VCaP (cell line): ENCODE data around the gene NIN.

ENCODE experiments used
- H3K27ac ChIP-seq: fragments of 450-650 bp; 2 replicates; pipeline ENCODE4 v1.5.1; 2017
- CTCF ChIP-seq: fragments of 450-650 bp; conservative IDR thresholded peaks from 2 replicates; pipeline ENCODE4 v1.5.1; 2017; ENCODE audit warnings: mild to moderate bottlenecking, moderate library complexity

Gene NIN

DNA sequence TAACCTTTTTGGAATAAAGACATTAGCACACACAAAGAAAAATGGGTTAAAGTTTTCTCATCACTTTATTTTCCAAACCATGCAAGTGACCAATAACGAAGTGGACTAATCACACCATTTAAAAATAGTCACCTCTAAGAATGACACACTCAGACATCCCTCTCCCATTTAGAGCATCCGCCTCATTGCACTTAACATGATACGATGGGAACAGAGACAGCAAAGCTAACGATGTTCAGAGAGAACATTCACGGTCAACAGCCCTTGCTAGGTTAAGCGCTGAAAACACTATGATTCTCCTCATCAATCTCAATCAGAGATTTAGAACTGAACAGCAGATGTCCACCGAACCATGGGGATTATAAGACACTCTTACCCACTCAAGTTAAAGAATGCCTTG, 35.8 kb downstream of the NIN start:
- H3K27ac ChIP-seq: no peak overlapping the region
- no peak for TF ChIP-seq CTCF

- H3K27ac ChIP-seq: no peak overlapping the region
- TF ChIP-seq CTCF: no peak
Observed at GRCh38 chr14:50794068-50794645, 36.8 kb downstream of the NIN start.

GRCh38 chr14:50792634-50793068, 38.3 kb downstream of the NIN start:
- no peak for TF ChIP-seq CTCF
- H3K27ac ChIP-seq: no peak overlapping the region

GRCh38 chr14:50792051-50792477, 38.9 kb downstream of the NIN start:
- no peak overlapping the region for H3K27ac ChIP-seq
- TF ChIP-seq CTCF: no peak

DNA sequence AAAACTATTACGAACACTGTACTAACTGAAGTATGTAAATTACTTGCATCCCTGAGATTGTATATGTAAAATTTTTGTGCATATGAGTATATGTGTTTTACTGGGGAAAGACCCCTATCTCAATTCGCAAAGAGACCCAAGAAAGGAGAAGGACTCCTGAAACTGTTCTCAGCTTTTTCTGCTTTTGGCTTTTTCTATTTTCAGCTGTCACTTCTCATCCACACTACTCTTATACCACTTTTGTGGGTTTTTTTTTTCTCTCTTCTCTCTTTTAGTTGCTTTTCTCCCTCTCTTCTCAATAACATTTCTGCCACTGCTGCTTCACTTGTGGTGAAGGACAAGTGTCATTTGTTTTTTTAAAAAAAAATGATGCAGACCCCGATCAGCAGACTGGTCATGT, 39.8 kb downstream of the NIN start:
- no peak for TF ChIP-seq CTCF
- H3K27ac ChIP-seq: no peak overlapping the region

DNA sequence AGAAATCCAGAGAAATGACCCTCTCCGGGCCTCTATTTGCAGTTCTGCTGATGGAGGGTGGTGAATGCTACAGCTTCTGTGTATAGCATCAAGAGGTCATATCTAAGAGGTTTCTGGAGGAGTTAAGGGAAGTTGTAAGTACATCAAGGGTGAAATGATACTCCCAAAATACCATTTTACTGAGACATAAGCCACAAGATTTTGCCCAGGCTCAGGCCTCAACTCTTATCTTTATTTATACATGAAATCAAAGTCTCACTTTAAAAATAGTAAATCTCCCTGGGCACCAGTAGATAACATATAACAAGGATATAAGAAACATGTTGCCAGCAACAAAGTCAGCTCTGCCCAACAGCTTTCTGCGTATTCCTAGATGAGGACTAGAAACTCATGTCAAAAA, 40.4 kb downstream of the NIN start:
- TF ChIP-seq CTCF: no peak
- no peak overlapping the region for H3K27ac ChIP-seq

DNA sequence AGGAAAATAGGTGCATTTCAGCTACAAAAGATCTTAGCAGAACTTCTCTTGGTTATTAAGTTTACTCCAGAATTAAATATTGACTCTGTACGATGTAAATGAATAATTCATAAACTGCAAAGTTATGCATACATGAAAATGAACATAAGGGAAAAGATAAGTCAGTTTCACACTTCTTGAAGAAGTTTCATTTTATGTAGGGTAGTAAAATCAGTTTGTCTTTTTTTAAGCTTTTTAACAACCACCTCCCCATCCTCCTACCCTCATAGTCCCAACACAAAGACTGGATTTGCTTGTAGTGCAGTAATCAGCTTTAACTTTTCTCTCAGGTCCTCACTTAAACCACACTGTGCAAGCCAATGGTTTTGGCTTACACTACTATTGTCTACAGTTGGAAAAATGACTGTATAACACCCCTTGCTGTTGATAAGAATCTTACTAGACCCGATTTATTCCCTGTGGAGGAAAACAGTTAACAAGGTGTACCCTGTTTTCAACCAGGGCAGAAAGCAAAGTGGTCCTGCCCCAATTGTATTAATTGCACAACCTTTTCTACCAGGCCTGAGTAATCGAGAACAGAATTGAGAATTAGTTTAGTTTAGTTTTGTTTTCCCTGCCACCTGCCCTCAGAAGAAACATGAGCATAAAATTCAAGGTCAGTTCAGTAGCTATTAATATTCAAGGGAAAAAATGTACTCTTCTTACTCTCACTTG, 44.1 kb downstream of the NIN start:
- TF ChIP-seq CTCF: no peak
- H3K27ac ChIP-seq: peak overlapping the region; percentile 77
